ENCODE measurements around the gene CHD3.

GRCh38 chr17:7843536-7844291 lies 44.9 kb upstream of the CHD3 start:
- no peak for TF ChIP-seq CTCF (IDR thresholded peaks at IDR 0.05)
- peak in 1 of 2 donors; percentile 14 for TF ChIP-seq POLR2A (IDR thresholded peaks at IDR 0.05)
